GM19023 (cell line): ENCODE data around the gene BLTP1.

Experiments used
- ATAC-seq: cut with Tn5 transposase; IDR thresholded peaks from one replicate; pipeline ENCODE4 v1.9.1; 2021; ENCODE audit warnings: mild to moderate bottlenecking, moderate library complexity; ENCODE audit not compliant: unreplicated experiment

BLTP1 gene

GRCh38 chr4:122163767-122164166 lies 11.6 kb downstream of the BLTP1 start:
- ATAC-seq: no peak

- no peak for ATAC-seq
These were observed 15.2 kb downstream of the BLTP1 start for GRCh38 chr4:122167369-122167768.

GRCh38 chr4:122170775-122171174 lies 18.6 kb downstream of the BLTP1 start:
- ATAC-seq: no peak

GRCh38 chr4:122171323-122171722 lies 19.2 kb downstream of the BLTP1 start:
- no peak for ATAC-seq

GRCh38 chr4:122172266-122172665 lies 20.1 kb downstream of the BLTP1 start:
- no peak for ATAC-seq

- no peak for ATAC-seq
These were observed 26.8 kb downstream of the BLTP1 start for GRCh38 chr4:122178961-122179360.

GRCh38 chr4:122195718-122196117 lies 43.6 kb downstream of the BLTP1 start:
- ATAC-seq: no peak
